ENCODE measurements around the gene BCAS3. TPM values are rescaled to one million over a fixed set of nuclear protein-coding genes. Genes with fewer than 3 reads are reported as not detected.

The BCAS3 gene
- total and polyA plus RNA-seq, 2 donors (not counting 1 experiment from before 2014, with no cell fraction given), result 13.9 to 73.4 TPM

DNA sequence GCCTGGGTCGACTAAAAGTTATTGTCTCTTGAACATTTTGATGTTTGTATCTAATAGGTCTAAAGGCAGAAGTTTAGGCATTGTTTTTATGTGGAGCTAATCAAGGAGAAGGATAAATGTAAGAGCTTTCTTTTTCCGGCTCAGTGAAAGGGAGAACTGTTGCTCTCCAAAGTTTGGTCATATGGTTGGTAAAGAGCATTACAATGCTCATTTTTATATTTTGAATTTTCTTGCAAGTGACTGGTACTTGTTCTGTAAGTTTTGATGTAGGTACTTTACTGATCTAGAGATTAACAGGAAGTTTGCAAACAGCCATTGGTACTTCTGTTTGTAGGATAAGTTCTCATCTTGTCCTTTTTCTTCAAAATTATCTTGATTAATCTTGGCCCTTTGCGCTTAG, 30.9 kb upstream of the BCAS3 start:
- peaks cover 0 to 9% of the 10 kb centered on the region in 2 experiments for H3K36me3 ChIP-seq (replicated peaks in 1 of 2; ENCODE audit: control extremely low read depth in 1 of 2, control insufficient read depth in 1 of 2, extremely low read depth in 1 of 2, insufficient read depth in 2 of 2, low read length in 1 of 2)
- CTCF ChIA-PET, result no interaction called here
- H3K27me3 Mint-ChIP-seq, result no peaks in the 10 kb centered on the region
- H3K4me3 ChIP-seq (ENCODE audit: control extremely low read depth in 1 of 5, extremely low read depth in 1 of 5, insufficient read depth in 1 of 5, low read depth in 2 of 5, low read length in 4 of 5), result no peak overlapping the region
- no peak overlapping the region for H3K27ac Mint-ChIP-seq
- no peaks in the 10 kb centered on the region for H3K4me1 ChIP-seq (ENCODE audit: control insufficient read depth in 2 of 2, insufficient read depth in 2 of 2, low read length in 2 of 2)
- H3K9me3 Mint-ChIP-seq (ENCODE audit: insufficient read depth), result no peaks in the 10 kb centered on the region
- H3K27ac ChIP-seq (ENCODE audit: low read length in 2 of 2), result no peak overlapping the region
- TF ChIP-seq CTCF (IDR thresholded peaks at IDR 0.05), result no peak
- TF ChIP-seq EZH2 (IDR thresholded peaks at IDR 0.05; ENCODE audit: borderline replicate concordance, insufficient read depth, low read depth, low read length, poor library complexity, severe bottlenecking), result no peak
- H4K20me1 ChIP-seq (ENCODE audit: control insufficient read depth, insufficient read depth, low read length, poor library complexity, severe bottlenecking), result no peaks in the 10 kb centered on the region
- 100% methylated on average over 1 of the region's 3 CpGs for WGBS (ENCODE audit: insufficient coverage)
- intact Hi-C loops (cut with micrococcal nuclease), result no loop called here
- H3K4me3 Mint-ChIP-seq, result no peak overlapping the region
- no peak overlapping the region for H3K4me2 ChIP-seq (replicated peaks; ENCODE audit: low read depth, low read length, poor library complexity, severe bottlenecking)
- DNase-seq (no peak), ATAC-seq (ENCODE audit: low read depth) (no peak)
- H3K9ac ChIP-seq (ENCODE audit: low read length), result no peak overlapping the region
- H2AFZ ChIP-seq (ENCODE audit: insufficient read depth, low read depth, low read length, poor library complexity, severe bottlenecking), result no peak overlapping the region
- no peaks in the 10 kb centered on the region for H3K27me3 ChIP-seq (replicated peaks in 1 of 4; ENCODE audit: control extremely low read depth in 1 of 4, control insufficient read depth in 3 of 4, insufficient read depth in 4 of 4, low read length in 3 of 4)
- peaks cover 4% of the 10 kb centered on the region for H3K4me1 Mint-ChIP-seq
- peaks cover 50% of the 10 kb centered on the region for H3K79me2 ChIP-seq (ENCODE audit: control insufficient read depth, insufficient read depth, low read length)
- POLR2A ChIA-PET, result no interaction called here
- no peaks in the 10 kb centered on the region for H3K9me3 ChIP-seq (ENCODE audit: control extremely low read depth in 1 of 3, control insufficient read depth in 2 of 3, insufficient read depth in 1 of 3, low read length in 2 of 3)

GRCh38 chr17:60647705-60648104, 29.9 kb upstream of the BCAS3 start:
- no peak overlapping the region for H2AFZ ChIP-seq (ENCODE audit: insufficient read depth, low read depth, low read length, poor library complexity, severe bottlenecking)
- H3K79me2 ChIP-seq (ENCODE audit: control insufficient read depth, insufficient read depth, low read length), result peaks cover 41% of the 10 kb centered on the region
- CTCF ChIA-PET, result interaction anchor here (3.5 kb wide), 1 partner anchor 8 kb away, joined by 23 read pairs; no protein-coding TSS in a partner anchor
- peaks cover 0 to 9% of the 10 kb centered on the region in 2 experiments for H3K36me3 ChIP-seq (replicated peaks in 1 of 2; ENCODE audit: control extremely low read depth in 1 of 2, control insufficient read depth in 1 of 2, extremely low read depth in 1 of 2, insufficient read depth in 2 of 2, low read length in 1 of 2)
- DNase-seq, result no peak
- Mint-ChIP-seq H3K4me1 (peaks cover 12% of the 10 kb centered on the region), H3K9me3 (ENCODE audit: insufficient read depth) (no peaks in the 10 kb centered on the region), H3K27me3 (no peaks in the 10 kb centered on the region), H3K4me3 (no peak overlapping the region), H3K27ac (no peak overlapping the region)
- H3K27me3 ChIP-seq (replicated peaks in 1 of 4; ENCODE audit: control extremely low read depth in 1 of 4, control insufficient read depth in 3 of 4, insufficient read depth in 4 of 4, low read length in 3 of 4), result no peaks in the 10 kb centered on the region
- intact Hi-C loops (cut with micrococcal nuclease), result no loop called here
- POLR2A ChIA-PET, result no interaction called here
- TF ChIP-seq EZH2 (IDR thresholded peaks at IDR 0.05; ENCODE audit: borderline replicate concordance, insufficient read depth, low read depth, low read length, poor library complexity, severe bottlenecking), result no peak
- TF ChIP-seq CTCF (IDR thresholded peaks at IDR 0.05), result no peak
- no peak overlapping the region for H3K27ac ChIP-seq (ENCODE audit: low read length in 2 of 2)
- H3K9ac ChIP-seq (ENCODE audit: low read length), result no peak overlapping the region
- ATAC-seq (ENCODE audit: low read depth), result no peak
- H3K4me2 ChIP-seq (replicated peaks; ENCODE audit: low read depth, low read length, poor library complexity, severe bottlenecking), result no peak overlapping the region
- no peaks in the 10 kb centered on the region for H3K9me3 ChIP-seq (ENCODE audit: control extremely low read depth in 1 of 3, control insufficient read depth in 2 of 3, insufficient read depth in 1 of 3, low read length in 2 of 3)
- no CpG with 5 or more reads among the region's 1 CpG for WGBS (ENCODE audit: insufficient coverage)
- peaks cover 4 to 8% of the 10 kb centered on the region in 2 donors for H3K4me1 ChIP-seq (ENCODE audit: control insufficient read depth in 2 of 2, insufficient read depth in 2 of 2, low read length in 2 of 2)
- no peak overlapping the region for H3K4me3 ChIP-seq (ENCODE audit: control extremely low read depth in 1 of 5, extremely low read depth in 1 of 5, insufficient read depth in 1 of 5, low read depth in 2 of 5, low read length in 4 of 5)
- no peaks in the 10 kb centered on the region for H4K20me1 ChIP-seq (ENCODE audit: control insufficient read depth, insufficient read depth, low read length, poor library complexity, severe bottlenecking)
